SJSA1 (cell line): Measurements from ENCODE around the gene SMAD3. TPM values are rescaled to one million over a fixed set of nuclear protein-coding genes. Genes with fewer than 3 reads are reported as not detected.

Experiments
- DNase-seq, 2 experiments: peaks; one replicate each; pipeline ENCODE4 v3.0.0-alpha.2; 2015 to 2020; ENCODE audit warnings: low spot score in 2 of 2, low read depth in 1 of 2
- H3K27ac ChIP-seq: fragments of 250-450 bp; sonication (Bioruptor Pico); 2 replicates; pipeline ENCODE4 v1.5.1; 2020; ENCODE audit warnings: mild to moderate bottlenecking, moderate library complexity
- H3K27me3 ChIP-seq: fragments of 250-450 bp; sonication (Bioruptor Pico); replicated peaks from 2 replicates; pipeline ENCODE4 v1.5.1; 2020; ENCODE audit warnings: mild to moderate bottlenecking, moderate library complexity
- H3K36me3 ChIP-seq: fragments of 250-450 bp; sonication (Bioruptor Pico); 2 replicates; pipeline ENCODE4 v1.5.1; 2020; ENCODE audit warnings: mild to moderate bottlenecking
- H3K4me1 ChIP-seq: fragments of 250-450 bp; sonication (Bioruptor Pico); replicated peaks from 2 replicates; pipeline ENCODE4 v1.6.1; 2021; ENCODE audit warnings: mild to moderate bottlenecking
- H3K4me3 ChIP-seq: fragments of 250-450 bp; sonication (Bioruptor Pico); 2 replicates; pipeline ENCODE4 v1.5.1; 2020; ENCODE audit warnings: mild to moderate bottlenecking
- H3K9me3 ChIP-seq: fragments of 250-450 bp; sonication (Bioruptor Pico); replicated peaks from 2 replicates; pipeline ENCODE4 v1.5.1; 2020; ENCODE audit warnings: mild to moderate bottlenecking
- total RNA-seq: library from RNA; depleted of rRNA; stranded (reverse); fragments of >200 nt; shearing (Covaris generic); gene quantifications from 2 replicates; pipeline ENCODE4 v1.2.3, GENCODE V29; 2014

Gene SMAD3
- total RNA-seq, 1 experiment from 2014 or later, result 22.0 TPM

- no peak for DNase-seq
- no peaks in the 10 kb centered on the region for H3K9me3 ChIP-seq
- H3K4me1 ChIP-seq, result peaks cover 25% of the 10 kb centered on the region
- H3K27me3 ChIP-seq, result no peaks in the 10 kb centered on the region
- no peak overlapping the region for H3K27ac ChIP-seq
- no peak overlapping the region for H3K4me3 ChIP-seq
- peaks cover 14% of the 10 kb centered on the region for H3K36me3 ChIP-seq
Observed at GRCh38 chr15:67062369-67062985, 2.9 kb upstream of the SMAD3 start.

DNA sequence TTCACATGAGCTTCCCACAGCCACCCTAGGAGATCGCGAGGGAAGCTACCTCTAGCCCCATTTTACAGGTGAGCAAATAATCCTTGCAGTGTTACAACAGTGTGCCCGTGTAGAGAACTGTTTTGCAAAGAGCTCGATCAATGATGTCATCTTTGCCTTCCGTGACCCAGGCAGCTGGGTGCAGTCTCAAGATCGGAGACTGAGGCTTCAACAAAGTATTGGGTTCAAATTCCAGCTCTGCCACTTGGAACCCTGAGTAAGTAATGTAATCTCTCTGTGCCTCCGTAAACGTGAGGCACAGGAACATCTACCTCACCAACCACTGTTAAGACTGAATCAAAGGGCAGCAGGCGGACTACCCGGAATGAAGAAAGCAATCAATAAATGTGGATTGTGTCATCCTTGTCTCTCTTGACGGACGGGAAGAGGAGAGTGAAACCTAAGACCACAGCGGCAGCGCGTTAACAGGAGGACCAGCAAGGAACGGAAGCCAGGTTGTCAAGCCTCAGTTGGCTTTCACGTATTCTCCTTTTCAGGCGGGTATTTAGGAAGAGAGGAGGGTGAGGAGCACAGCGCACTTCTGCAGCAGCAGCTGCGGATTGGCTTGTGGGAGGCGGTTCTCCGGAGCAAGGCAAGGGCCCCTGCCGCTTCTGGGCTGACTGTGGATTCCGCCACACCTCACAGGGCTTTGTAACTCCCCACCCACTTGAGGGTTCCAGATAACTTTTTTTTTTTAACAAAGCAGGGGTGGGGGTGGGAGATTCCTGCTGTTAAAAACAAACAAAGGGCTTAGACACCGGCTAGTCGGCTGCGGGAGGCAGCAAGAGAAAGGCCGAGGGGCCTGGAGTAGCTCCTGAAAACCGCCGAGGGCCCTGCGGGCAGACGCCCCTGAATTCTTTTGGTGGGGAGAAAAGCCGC is 1.5 kb upstream of the SMAD3 start:
- no peak for DNase-seq
- Histone ChIP-seq H3K27me3 (no peaks in the 10 kb centered on the region), H3K4me1 (peaks cover 40% of the 10 kb centered on the region), H3K4me3 (no peak overlapping the region; the same call in 1 of the 2 replicates), H3K9me3 (no peaks in the 10 kb centered on the region), H3K27ac (no peak overlapping the region; the same call in 1 of the 2 replicates), H3K36me3 (peaks cover 14% of the 10 kb centered on the region)

DNA sequence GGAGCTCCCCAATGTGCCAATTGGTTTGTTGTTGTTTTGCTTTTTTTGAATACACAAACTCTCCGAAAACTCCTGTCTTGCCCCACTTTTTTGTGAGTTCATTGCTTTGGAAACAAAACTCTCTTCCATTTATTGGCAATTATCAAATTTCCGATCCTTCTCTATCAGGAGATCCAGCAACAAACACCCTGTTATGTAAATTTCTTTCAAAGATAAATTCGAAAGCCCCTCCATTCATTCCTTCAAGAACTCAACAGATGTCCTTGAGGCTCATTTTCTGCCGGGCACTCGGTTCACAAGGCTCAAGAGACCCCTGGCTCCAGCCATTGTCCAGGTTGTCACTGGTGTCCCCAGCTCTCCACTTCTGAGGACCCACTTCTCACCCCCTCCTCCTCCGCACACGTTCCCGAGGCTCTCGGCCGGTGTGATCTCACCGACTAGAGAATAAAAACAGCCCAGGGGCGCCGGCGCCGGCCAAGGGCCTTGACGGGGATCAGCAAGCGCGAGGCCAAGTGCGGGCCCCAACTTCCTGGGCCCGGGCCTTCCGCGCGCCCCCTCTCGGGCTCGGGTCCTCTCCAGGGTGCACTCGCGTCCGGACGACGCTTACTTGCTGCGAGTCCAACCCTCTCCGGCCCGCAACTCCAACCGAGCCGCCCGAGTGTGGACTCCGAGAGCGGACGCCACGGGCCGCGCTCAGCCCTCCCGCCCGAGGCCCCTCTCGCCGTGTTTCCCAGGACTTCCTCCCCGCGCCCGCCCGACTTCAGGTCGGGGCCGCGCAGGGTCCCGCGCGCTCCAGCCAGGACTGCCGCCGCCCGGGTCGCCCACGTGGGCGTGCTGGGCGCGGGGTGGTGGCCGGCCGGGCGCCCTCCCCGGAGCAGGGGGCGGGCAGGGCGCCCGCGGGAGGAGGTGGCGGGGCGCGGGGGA is 533 bp upstream of the SMAD3 start:
- H3K27ac ChIP-seq, result peak overlapping the region; percentile 95
- H3K36me3 ChIP-seq, result peaks cover 19% of the 10 kb centered on the region
- H3K4me1 ChIP-seq, result peaks cover 49% of the 10 kb centered on the region
- peak overlapping the region; percentile 65 for H3K4me3 ChIP-seq
- no peaks in the 10 kb centered on the region for H3K9me3 ChIP-seq
- no peaks in the 10 kb centered on the region for H3K27me3 ChIP-seq
- DNase-seq, result peak in 1 of 2 experiments; percentile 83

GRCh38 chr15:67066041-67066958 is 898 bp downstream of the SMAD3 start:
- DNase-seq, result peak in 1 of 2 experiments; percentile 39
- Histone ChIP-seq H3K27me3 (no peaks in the 10 kb centered on the region), H3K4me3 (peak overlapping the region; percentile 65), H3K27ac (peak overlapping the region; percentile 95), H3K9me3 (no peaks in the 10 kb centered on the region), H3K4me1 (peaks cover 57% of the 10 kb centered on the region), H3K36me3 (peaks cover 27% of the 10 kb centered on the region)

DNA sequence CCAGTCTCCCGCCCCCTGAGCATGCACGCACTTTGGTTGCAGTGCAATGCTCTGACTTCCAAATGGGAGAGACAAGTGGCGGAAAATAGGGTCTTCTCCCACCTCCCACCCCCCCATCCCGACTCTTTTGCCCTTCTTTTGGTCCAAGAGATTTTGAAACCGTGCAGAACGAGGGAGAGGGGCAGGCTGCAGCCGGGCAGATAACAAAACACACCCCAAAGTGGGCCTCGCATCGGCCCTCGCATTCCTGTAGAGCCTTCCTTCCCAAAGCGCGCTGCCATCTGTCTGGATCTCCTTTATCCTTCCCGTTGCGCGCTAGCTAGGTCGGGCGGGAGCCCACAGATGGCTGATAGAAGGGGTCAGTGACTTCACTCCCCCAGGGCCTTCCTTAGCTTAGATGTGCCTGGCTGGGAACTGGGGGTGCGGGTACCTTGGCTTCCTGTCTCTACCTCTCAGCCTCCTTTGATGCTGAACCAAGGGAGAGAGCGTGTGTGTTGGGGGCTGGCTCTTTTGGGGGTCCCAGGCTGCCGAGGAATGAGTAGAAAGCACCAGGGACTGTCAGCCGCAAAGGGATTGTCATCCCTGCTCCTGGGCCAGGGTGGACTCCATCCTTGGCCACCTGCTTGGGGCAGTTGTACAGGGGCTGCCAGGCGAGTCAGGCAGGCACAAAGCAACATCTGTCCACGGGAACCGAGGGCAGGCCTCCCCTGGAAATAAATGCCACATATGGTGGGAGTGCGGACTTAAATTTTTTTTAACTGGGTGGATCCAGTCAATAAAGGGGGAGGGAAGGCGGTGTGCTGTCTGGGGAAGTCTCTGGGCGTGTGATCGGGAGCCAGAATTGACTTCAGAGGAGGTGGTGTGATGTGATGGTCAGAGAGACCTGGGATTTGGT is 1.8 kb downstream of the SMAD3 start:
- Histone ChIP-seq H3K27me3 (no peaks in the 10 kb centered on the region), H3K4me1 (peaks cover 59% of the 10 kb centered on the region), H3K4me3 (peak overlapping the region; percentile 65), H3K9me3 (no peaks in the 10 kb centered on the region), H3K27ac (peak overlapping the region; percentile 95), H3K36me3 (peaks cover 28% of the 10 kb centered on the region)
- DNase-seq, result peak in 1 of 2 experiments; percentile 33

GRCh38 chr15:67067930-67068551 is 2.6 kb downstream of the SMAD3 start:
- Histone ChIP-seq H3K27me3 (no peaks in the 10 kb centered on the region), H3K27ac (no peak overlapping the region; the same call in 1 of the 2 replicates), H3K4me1 (peaks cover 67% of the 10 kb centered on the region), H3K36me3 (peaks cover 33% of the 10 kb centered on the region), H3K9me3 (no peaks in the 10 kb centered on the region), H3K4me3 (peak overlapping the region; percentile 65)
- DNase-seq, result peak in 1 of 2 experiments; percentile 43

DNA sequence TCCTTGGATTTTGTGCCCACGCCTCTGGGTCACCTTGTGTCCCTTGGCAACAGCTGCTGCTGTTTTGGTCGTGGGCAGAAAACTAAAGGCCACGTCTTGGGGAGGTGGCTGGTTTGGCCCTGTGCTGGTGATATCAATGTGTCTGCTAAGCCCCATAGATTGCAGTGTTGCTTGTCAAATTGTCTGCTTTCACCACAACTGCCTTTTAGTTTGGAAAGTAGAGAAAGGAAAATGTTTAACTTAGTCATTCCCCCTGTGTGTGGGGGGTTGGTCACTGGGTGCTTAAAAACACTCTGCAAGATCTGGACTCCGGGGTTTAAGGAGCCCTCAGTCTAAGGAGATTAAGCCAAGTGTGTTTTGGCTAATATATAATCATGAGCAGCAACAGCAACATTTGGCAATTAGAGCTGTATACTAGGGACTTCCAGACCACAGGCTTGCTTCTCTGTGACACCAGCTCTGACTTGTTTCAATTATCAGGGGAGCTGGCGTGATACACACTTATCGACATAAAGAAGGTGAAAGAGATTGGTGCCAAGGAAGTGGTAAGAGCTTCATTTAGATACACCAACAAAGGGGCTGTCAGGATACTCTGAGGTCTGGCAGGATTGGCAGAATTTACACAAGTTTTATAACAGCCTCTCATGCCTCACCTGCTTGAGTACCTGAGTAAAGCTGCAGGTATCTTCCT is 3.5 kb downstream of the SMAD3 start:
- Histone ChIP-seq H3K27me3 (no peaks in the 10 kb centered on the region), H3K9me3 (no peaks in the 10 kb centered on the region), H3K4me1 (peaks cover 73% of the 10 kb centered on the region), H3K4me3 (no peak overlapping the region), H3K27ac (no peak overlapping the region; the same call in 1 of the 2 replicates), H3K36me3 (peaks cover 33% of the 10 kb centered on the region)
- peak in 1 of 2 experiments; percentile 47 for DNase-seq

DNA sequence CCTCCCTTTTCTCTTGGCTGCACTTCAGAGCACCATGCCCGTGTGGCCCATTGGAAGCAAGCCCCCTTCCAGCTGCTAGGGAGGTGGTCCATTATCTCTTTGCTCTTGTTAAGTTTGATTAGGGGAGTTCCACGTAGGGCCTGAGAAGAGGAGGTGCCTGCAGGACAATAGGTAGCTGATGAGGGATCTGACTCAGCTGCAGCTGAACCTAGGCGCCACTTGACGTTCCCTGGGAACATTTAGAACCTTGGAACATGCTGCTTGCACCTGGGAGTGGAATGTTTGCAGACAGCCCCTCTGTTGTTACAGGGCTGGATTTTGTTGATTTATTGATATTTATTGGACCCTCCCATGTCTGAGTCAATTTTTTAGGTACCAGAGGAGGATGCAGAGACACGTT is 4.7 kb downstream of the SMAD3 start:
- no peaks in the 10 kb centered on the region for H3K9me3 ChIP-seq
- peaks cover 73% of the 10 kb centered on the region for H3K4me1 ChIP-seq
- no peak for DNase-seq
- no peak overlapping the region for H3K27ac ChIP-seq
- no peaks in the 10 kb centered on the region for H3K27me3 ChIP-seq
- no peak overlapping the region for H3K4me3 ChIP-seq
- H3K36me3 ChIP-seq, result peaks cover 33% of the 10 kb centered on the region

- H3K27me3 ChIP-seq, result no peaks in the 10 kb centered on the region
- H3K4me1 ChIP-seq, result peaks cover 77% of the 10 kb centered on the region
- peaks cover 31% of the 10 kb centered on the region for H3K36me3 ChIP-seq
- H3K9me3 ChIP-seq, result no peaks in the 10 kb centered on the region
- H3K4me3 ChIP-seq, result no peak overlapping the region
- no peak for DNase-seq
- H3K27ac ChIP-seq, result no peak overlapping the region
Observed at GRCh38 chr15:67070892-67071664, 5.7 kb downstream of the SMAD3 start.

DNA sequence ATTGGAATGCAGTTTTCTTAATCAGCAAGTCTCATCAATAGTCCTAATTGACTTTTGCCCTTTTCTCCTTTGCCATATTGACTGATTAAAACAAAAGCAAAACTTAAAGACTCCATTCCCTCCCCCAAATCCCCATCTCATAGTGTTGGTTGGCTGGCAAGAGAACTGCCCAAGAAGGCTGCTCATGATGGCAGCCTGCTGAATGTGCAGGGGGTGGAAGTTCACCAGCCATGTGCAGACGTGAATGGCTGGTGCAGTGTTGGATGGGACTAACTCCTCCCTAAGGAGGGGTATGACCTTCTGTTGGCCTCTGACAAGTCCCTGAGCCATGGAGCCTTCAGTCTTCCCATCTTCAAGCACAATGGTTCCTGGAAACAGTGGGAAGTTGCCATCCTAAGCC is 7.0 kb downstream of the SMAD3 start:
- Histone ChIP-seq H3K36me3 (peaks cover 31% of the 10 kb centered on the region), H3K9me3 (no peaks in the 10 kb centered on the region), H3K27ac (no peak overlapping the region), H3K4me3 (no peak overlapping the region), H3K27me3 (no peaks in the 10 kb centered on the region), H3K4me1 (peaks cover 86% of the 10 kb centered on the region)
- DNase-seq, result no peak
